22Rv1 (cell line): ENCODE results near the gene GSG1L.

Experiments
- H3K27ac ChIP-seq: fragments of 450-650 bp; 2 replicates; pipeline ENCODE4 v1.5.1; 2017
- ZFX ChIP-seq: fragments of 450-650 bp; IDR thresholded peaks from 2 replicates; pipeline ENCODE4 v1.6.1; 2017; ENCODE audit warnings: antibody characterized with exemption, borderline replicate concordance
- TF ChIP-seq, protein P1 (sequence below): fragments of 450-650 bp; IDR thresholded peaks from 2 replicates; pipeline ENCODE4 v1.5.1; 2017; ENCODE audit warnings: mild to moderate bottlenecking

The GSG1L gene

DNA sequence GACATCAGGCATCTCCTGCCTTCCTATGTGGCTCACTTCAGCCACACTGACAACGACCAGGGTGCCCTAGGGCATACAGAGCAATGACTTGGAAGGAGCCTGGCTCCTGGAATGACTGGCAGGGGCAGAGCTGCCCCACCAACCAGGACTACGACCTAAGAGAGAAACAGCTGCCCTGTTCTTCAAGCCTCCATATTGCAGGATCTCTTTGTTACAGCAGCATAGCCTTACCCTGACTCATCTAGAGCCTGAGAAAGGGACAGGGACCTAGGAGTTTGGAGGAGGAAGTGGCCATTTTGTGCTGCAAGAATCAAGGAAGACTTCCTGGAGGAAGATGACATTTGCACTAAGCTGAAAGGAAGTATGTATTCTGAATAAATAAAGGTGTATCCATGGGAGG, 49.6 kb downstream of the GSG1L start:
- no peak for TF ChIP-seq ZFX
- TF ChIP-seq, protein P1, sequence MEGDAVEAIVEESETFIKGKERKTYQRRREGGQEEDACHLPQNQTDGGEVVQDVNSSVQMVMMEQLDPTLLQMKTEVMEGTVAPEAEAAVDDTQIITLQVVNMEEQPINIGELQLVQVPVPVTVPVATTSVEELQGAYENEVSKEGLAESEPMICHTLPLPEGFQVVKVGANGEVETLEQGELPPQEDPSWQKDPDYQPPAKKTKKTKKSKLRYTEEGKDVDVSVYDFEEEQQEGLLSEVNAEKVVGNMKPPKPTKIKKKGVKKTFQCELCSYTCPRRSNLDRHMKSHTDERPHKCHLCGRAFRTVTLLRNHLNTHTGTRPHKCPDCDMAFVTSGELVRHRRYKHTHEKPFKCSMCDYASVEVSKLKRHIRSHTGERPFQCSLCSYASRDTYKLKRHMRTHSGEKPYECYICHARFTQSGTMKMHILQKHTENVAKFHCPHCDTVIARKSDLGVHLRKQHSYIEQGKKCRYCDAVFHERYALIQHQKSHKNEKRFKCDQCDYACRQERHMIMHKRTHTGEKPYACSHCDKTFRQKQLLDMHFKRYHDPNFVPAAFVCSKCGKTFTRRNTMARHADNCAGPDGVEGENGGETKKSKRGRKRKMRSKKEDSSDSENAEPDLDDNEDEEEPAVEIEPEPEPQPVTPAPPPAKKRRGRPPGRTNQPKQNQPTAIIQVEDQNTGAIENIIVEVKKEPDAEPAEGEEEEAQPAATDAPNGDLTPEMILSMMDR: no peak
- H3K27ac ChIP-seq: no peak overlapping the region

DNA sequence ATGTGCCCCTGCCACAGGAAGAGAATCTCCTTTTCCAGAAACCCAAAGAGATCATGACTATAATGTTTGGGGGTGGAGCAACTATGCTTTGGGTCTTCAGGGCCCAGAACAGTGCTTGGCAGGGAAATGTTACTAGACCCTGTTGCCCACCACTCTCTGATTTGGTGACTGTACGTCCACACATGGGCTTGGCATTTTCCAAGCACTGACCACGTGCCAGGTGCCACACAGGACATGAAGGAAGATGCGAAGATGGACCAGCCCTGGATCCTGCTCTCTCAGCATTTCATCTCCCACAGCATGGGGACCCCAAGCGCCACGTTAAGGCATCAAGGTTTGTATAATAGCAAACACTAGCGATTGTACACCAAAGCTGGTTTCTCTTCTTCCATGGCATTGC, 50.1 kb downstream of the GSG1L start:
- no peak for TF ChIP-seq ZFX
- TF ChIP-seq, protein P1: no peak
- no peak overlapping the region for H3K27ac ChIP-seq

DNA sequence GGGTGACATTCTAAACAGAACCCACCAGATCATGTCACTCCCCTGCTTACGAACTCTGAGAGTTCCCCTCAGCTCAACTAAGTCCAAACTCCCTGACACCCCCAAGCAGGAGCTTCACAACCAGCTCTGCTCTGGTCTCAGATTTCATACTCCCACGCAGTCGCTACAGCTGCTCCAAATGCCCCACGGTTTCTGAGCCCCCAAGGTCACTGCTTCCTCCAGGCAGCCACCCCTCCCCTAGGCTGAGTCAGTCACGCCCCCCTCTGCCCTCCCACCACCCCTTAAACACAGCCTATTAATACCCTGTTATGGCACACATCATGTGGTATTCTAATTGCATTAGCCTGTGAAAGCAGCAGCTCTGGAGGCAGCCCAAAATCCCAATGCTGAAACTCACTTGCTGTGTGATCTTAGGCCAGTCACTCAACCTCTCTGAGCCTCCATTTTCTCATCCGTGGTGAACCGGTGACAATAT, 51.5 kb downstream of the GSG1L start:
- no peak for TF ChIP-seq ZFX
- TF ChIP-seq, protein P1: no peak
- no peak overlapping the region for H3K27ac ChIP-seq

DNA sequence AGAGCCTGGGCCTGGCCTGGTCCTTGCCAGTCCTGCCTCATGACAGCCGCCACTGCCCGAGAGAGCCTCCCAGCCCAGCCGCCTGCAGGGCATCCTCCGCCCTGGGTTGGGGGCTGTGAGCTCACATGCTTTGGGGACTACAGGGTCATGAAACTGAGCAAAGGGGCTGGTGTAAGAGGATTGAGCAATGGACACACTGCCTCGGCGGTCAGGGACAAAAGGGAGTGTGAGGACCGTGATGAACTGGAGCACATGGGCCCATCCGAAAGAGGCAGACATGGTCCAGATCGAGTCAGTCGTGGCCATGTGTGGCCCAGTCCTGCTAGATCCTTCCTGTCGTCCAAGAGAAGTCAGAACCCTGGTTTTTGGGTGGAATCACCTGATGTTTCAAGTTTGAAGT, 52.3 kb downstream of the GSG1L start:
- TF ChIP-seq ZFX: no peak
- TF ChIP-seq, protein P1: no peak
- no peak overlapping the region for H3K27ac ChIP-seq

DNA sequence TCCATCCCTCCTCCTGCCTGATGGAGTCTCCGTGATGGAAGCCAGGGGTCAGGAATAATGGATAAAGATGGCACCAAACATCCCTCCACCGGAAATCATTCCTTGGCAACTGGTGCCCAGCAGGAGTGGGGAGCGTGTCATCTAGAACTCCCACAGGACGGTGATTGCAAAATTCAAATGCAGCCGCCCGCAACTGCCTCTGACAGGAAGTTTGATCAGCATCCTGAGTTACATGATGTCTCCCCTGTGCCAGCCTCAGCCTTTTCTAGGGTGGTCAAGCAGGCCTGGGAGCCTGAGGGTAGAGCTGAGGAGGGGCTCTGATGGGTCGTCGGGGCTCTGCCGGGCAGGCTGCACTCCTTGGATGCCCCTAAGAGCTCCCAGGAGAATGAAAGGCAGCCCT, 52.8 kb downstream of the GSG1L start:
- TF ChIP-seq ZFX: no peak
- TF ChIP-seq, protein P1: no peak
- H3K27ac ChIP-seq: no peak overlapping the region

DNA sequence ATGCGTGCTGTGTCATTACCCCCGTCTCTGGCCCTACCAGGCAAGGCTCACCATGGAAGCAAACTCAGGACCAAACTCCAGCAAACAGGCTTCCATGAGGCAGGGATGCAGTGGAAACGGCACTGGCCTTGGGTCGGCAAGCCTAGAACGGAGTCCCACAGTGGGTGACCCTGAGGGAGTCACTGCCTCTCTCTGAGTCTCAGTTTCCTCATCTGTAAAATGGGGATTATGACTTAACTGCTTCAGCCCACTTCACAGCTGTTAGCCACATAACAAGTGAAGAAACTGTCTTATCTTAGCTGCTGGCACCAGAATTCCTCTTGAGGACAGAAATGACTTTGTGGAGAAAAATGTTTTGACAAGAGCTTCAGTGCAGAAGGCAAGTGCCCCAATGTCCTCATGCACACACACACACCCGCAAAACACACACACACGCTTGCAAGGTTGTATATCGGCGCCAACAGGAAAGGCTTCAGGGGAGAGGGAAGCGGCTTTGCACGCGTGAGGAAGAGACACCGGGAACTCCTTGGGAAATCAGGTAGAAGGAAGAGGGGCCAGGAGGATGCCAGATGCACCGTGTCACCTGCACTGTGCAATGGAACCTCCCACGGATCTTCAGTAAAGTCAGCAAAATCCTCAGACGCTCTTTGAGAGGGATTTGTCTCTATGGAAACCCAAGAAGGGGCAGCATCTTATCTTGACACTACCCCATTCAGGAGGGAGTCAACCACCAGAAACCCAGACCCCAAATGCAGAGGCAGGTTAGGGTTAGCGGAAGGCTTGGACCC, 53.7 kb downstream of the GSG1L start:
- no peak for TF ChIP-seq ZFX
- TF ChIP-seq, protein P1: no peak
- H3K27ac ChIP-seq: no peak overlapping the region

DNA sequence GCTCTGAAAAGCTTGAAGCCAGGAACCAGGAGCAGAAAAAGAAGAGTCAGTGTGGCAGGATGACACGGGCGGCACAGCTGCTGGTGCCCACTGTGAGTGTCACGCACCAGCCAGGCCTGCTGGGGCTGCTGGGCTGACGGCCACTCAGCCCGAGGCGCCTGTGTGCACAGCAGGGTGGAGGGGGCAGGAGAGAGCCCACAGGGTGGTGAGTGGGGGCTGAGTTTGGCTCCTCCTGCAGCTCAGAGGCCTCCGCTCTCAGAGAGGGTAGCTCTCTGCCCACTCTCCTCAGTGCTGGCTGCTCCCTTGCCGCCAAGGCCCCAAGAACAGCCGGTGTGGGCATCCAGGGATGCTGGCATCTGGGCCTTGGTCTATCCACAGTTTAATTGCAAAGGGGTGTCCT, 59.6 kb downstream of the GSG1L start:
- TF ChIP-seq, protein P1: no peak
- TF ChIP-seq ZFX: no peak
- no peak overlapping the region for H3K27ac ChIP-seq
